Lung (tissue), 12 donors: ENCODE measurements around the gene ANTXR2. TPM values are rescaled to one million over a fixed set of nuclear protein-coding genes. Genes with fewer than 3 reads are reported as not detected.

Source experiments
- ATAC-seq: fragments of 200-7000 bp; cut with Tn5 transposase; one replicate; pipeline ENCODE4 v1.9.1; 2020; ENCODE audit warnings: moderate number of reproducible peaks; ENCODE audit not compliant: insufficient read depth, low FRiP score
- DNase-seq, 3 donors: peaks; one replicate each; pipeline ENCODE4 v3.0.0-alpha.2; 2013 to 2017
- H3K27ac ChIP-seq, 2 donors: one replicate each; pipeline ENCODE4 v1.5.1; 2013; ENCODE audit warnings: mild to moderate bottlenecking in 2 of 2, moderate library complexity in 2 of 2, control low read depth in 1 of 2, inconsistent platforms in 1 of 2, low read depth in 1 of 2, low read length in 1 of 2
- H3K27me3 ChIP-seq, 3 donors: one replicate each; pipeline ENCODE4 v1.5.1; 2013; ENCODE audit warnings: low read length in 2 of 3; ENCODE audit not compliant: control insufficient read depth in 3 of 3, insufficient read depth in 3 of 3
- H3K36me3 ChIP-seq, 4 donors: one replicate each; pipeline ENCODE4 v1.5.1; 2013; ENCODE audit warnings: low read length in 4 of 4, mild to moderate bottlenecking in 1 of 4, moderate library complexity in 1 of 4; ENCODE audit not compliant: control insufficient read depth in 4 of 4, insufficient read depth in 4 of 4
- H3K4me1 ChIP-seq, 5 donors: one replicate each; pipeline ENCODE4 v1.5.1; 2013; ENCODE audit warnings: low read length in 5 of 5, mild to moderate bottlenecking in 2 of 5, moderate library complexity in 1 of 5; ENCODE audit not compliant: control insufficient read depth in 5 of 5, insufficient read depth in 5 of 5
- H3K4me3 ChIP-seq: one replicate; pipeline ENCODE4 v1.5.1; 2013; ENCODE audit warnings: mild to moderate bottlenecking, control low read depth, moderate library complexity
- H3K9ac ChIP-seq, 2 donors: one replicate each; pipeline ENCODE4 v1.5.1; 2013; ENCODE audit warnings: low read length in 2 of 2, control low read depth in 1 of 2; ENCODE audit not compliant: insufficient read depth in 1 of 2
- H3K9me3 ChIP-seq, 4 donors: one replicate each; pipeline ENCODE4 v1.5.1; 2013; ENCODE audit warnings: low read length in 3 of 4, mild to moderate bottlenecking in 1 of 4, moderate library complexity in 1 of 4; ENCODE audit not compliant: control insufficient read depth in 4 of 4, insufficient read depth in 3 of 4
- CTCF ChIP-seq: IDR thresholded peaks from 2 replicates; pipeline ENCODE4 v1.5.1; 2012; ENCODE audit warnings: mild to moderate bottlenecking; ENCODE audit errors: control extremely low read depth, extremely low read depth
- WGBS, 2 donors: extraction: QIAGEN DNeasy Blood & Tissue Kit; methylation state at CpG; one replicate each; pipeline ENCODE4 v1.1.7; 2013; 5-methylcytosine and 5-hydroxymethylcytosine counted together
- polyA plus RNA-seq, 2 donors: library from polyadenylated mRNA; stranded (reverse); fragments of 200-250 nt; gene quantifications; one replicate each; pipeline ENCODE4 v1.2.1, GENCODE V29; 2013
- total RNA-seq, 2 donors: library from RNA; depleted of rRNA in 1 of 2; stranded (reverse); fragments of >200 nt in 1 of 2; gene quantifications; one replicate each; pipeline ENCODE4 v1.2.1, GENCODE V29; 2014 to 2021
- donor health status: control.
- donor health status: control.
- donor health status: Bipolar disorder and iron deficiency.
- donor health status: healthy.
- donor health status: DM: yes; HTN: yes; CAD: no.

The ANTXR2 gene
- total and polyA plus RNA-seq, 4 donors = 4.8 to 47.2 (median 28.6) TPM

- peaks cover 0 to 15% (median 4%) of the 10 kb centered on the region in 5 donors for H3K4me1 ChIP-seq
- DNase-seq (peak in 2 of 3 donors; percentile 77 to 78), ATAC-seq (peak; percentile 53)
- H3K9ac ChIP-seq = no peak overlapping the region
- no peaks in the 10 kb centered on the region for H3K27me3 ChIP-seq
- H3K9me3 ChIP-seq = no peaks in the 10 kb centered on the region
- H3K27ac ChIP-seq = peak overlapping the region in 1 of 2 donors; percentile 68
- peaks cover 0 to 11% (median 3%) of the 10 kb centered on the region in 4 donors for H3K36me3 ChIP-seq
- 52 to 53% methylated on average over 2 of the region's 2 CpGs for WGBS, 2 donors
- no peak overlapping the region for H3K4me3 ChIP-seq
- no peak for TF ChIP-seq CTCF
Observed at GRCh38 chr4:80036949-80037685, 35.9 kb downstream of the ANTXR2 start.

GRCh38 chr4:80036306-80036705, 36.7 kb downstream of the ANTXR2 start:
- Histone ChIP-seq H3K9me3 (no peaks in the 10 kb centered on the region), H3K36me3 (peaks cover 0 to 7% (median 3%) of the 10 kb centered on the region in 4 donors), H3K27me3 (no peaks in the 10 kb centered on the region), H3K9ac (no peak overlapping the region), H3K27ac (peak overlapping the region; percentile 63 to 68), H3K4me3 (no peak overlapping the region), H3K4me1 (peaks cover 0 to 15% (median 4%) of the 10 kb centered on the region in 5 donors)
- DNase-seq (no peak), ATAC-seq (no peak)
- no peak for TF ChIP-seq CTCF
- 83 to 85% methylated on average over 7 of the region's 7 CpGs for WGBS, 2 donors

- no peak overlapping the region for H3K27ac ChIP-seq
- no peaks in the 10 kb centered on the region for H3K9me3 ChIP-seq
- peaks cover 0 to 7% (median 5%) of the 10 kb centered on the region in 4 donors for H3K36me3 ChIP-seq
- TF ChIP-seq CTCF = no peak
- H3K4me3 ChIP-seq = no peak overlapping the region
- ATAC-seq (no peak), DNase-seq (no peak)
- H3K9ac ChIP-seq = no peak overlapping the region
- peaks cover 0 to 15% (median 4%) of the 10 kb centered on the region in 5 donors for H3K4me1 ChIP-seq
- WGBS, 2 donors = 53 to 65% methylated on average over 2 of the region's 2 CpGs
- H3K27me3 ChIP-seq = no peaks in the 10 kb centered on the region
Observed at GRCh38 chr4:80035336-80035735, 37.7 kb downstream of the ANTXR2 start.
